HUES48 (cell line): ENCODE data around the gene SPEG.
A peak's percentile ranks its signal among the peaks of the same experiment; 100 is the strongest.

Source experiments
- H3K27ac ChIP-seq: one replicate; pipeline ENCODE4 v1.7.0; 2013; ENCODE audit warnings: low read depth, low read length, inconsistent platforms
- H3K27me3 ChIP-seq: 2 replicates; pipeline ENCODE4 v1.6.1; 2013; ENCODE audit warnings: mild to moderate bottlenecking, low read length; ENCODE audit not compliant: control insufficient read depth, insufficient read depth
- H3K36me3 ChIP-seq: 2 replicates; pipeline ENCODE4 v1.6.1; 2013; ENCODE audit warnings: low read length; ENCODE audit not compliant: control insufficient read depth, insufficient read depth
- H3K4me1 ChIP-seq: 2 replicates; pipeline ENCODE4 v1.6.1; 2013; ENCODE audit warnings: mild to moderate bottlenecking, low read length; ENCODE audit not compliant: control insufficient read depth, insufficient read depth
- H3K4me3 ChIP-seq: 2 replicates; pipeline ENCODE4 v1.5.1; 2013; ENCODE audit warnings: mild to moderate bottlenecking, low read depth, low read length
- H3K9ac ChIP-seq: 2 replicates; pipeline ENCODE4 v1.6.1; 2013; ENCODE audit warnings: mild to moderate bottlenecking, low read depth, low read length, moderate library complexity
- H3K9me3 ChIP-seq: 2 replicates; pipeline ENCODE4 v1.6.1; 2013; ENCODE audit warnings: low read length; ENCODE audit not compliant: control insufficient read depth, insufficient read depth

SPEG gene

DNA sequence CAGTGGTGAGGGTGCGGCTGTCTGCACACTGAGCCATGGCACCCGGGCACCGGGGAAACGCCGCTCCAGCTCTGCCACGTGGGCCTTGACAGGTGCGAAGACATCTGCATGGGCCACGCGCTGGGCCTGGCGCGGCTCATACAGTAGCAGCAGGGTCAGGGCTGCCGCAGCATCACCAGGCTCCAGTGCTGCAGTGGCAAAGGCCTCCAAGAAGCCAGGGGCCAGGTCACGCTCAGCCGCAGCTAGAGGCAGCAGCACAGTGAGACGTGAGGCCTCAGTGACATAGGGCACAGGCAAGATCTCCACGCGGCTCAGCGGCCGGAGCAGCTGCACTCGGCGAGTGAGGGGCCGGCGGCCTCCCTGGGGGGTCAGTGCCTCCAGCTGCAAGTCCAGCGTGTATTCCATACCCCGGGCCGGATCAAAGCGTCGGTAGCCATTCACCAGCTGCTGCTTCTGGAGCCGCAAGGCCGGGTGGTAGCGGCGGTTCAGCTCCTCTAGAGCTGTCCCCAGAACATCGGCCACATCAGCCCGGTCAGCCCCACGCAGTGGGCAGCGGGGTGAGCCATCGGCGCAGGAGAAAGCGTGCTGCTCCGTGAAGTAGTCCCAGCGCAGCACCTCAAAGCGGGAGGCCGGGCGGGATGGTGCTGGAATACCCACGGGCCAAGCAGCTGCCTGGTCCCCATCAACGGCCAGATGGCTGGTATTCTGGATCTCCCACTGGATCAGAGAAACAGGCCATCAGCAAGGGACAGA, 105.5 kb downstream of the SPEG start:
- Histone ChIP-seq H3K27me3 (peaks cover 9% of the 10 kb centered on the region), H3K4me3 (no peak overlapping the region), H3K9ac (no peak overlapping the region), H3K9me3 (no peaks in the 10 kb centered on the region), H3K27ac (no peak overlapping the region), H3K4me1 (peaks cover 33% of the 10 kb centered on the region), H3K36me3 (peaks cover 29% of the 10 kb centered on the region)

- Histone ChIP-seq H3K27ac (no peak overlapping the region), H3K27me3 (peaks cover 9% of the 10 kb centered on the region), H3K9me3 (no peaks in the 10 kb centered on the region), H3K9ac (no peak overlapping the region), H3K36me3 (peaks cover 29% of the 10 kb centered on the region), H3K4me3 (no peak overlapping the region), H3K4me1 (peaks cover 33% of the 10 kb centered on the region)
Observed at GRCh38 chr2:219540784-219541504, 106.3 kb downstream of the SPEG start.

DNA sequence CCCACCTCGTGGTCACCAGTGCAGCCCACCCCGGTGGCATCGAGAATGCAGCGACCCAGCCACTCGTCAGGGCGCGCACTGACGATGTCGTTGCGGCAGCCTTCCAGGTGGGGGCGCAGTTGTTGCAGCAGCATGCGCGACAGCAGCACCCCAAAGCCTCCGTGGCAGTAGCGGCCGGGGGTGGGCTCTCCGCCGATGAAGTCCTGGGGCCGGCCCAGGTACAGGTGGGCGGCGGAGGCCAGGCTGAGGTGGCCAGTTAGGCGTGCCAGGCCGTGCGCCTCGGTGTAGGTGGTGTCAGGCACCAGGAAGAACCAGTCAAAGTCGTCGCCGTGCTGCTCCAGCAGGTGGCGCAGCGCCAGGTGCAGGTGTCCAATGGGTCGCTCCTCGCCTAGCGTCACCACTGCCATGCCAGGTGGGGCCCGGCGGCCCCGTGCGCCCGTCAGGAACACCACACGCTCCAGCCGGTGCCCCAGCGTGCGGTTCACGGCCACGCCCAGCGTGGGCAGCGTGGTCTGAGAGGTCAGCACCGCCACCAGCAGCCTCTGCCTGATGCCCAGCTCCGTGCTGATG, 107.1 kb downstream of the SPEG start:
- H3K4me3 ChIP-seq, result peak overlapping the region; percentile 89
- H3K9ac ChIP-seq, result no peak overlapping the region
- no peaks in the 10 kb centered on the region for H3K9me3 ChIP-seq
- H3K36me3 ChIP-seq, result peaks cover 29% of the 10 kb centered on the region
- peaks cover 33% of the 10 kb centered on the region for H3K4me1 ChIP-seq
- H3K27ac ChIP-seq, result no peak overlapping the region
- H3K27me3 ChIP-seq, result peaks cover 9% of the 10 kb centered on the region

- Histone ChIP-seq H3K9ac (peak overlapping the region; percentile 71), H3K36me3 (peaks cover 34% of the 10 kb centered on the region), H3K4me1 (peaks cover 20% of the 10 kb centered on the region), H3K9me3 (no peaks in the 10 kb centered on the region), H3K27ac (peak overlapping the region; percentile 85), H3K4me3 (peak overlapping the region; percentile 89), H3K27me3 (peaks cover 9% of the 10 kb centered on the region)
Observed at GRCh38 chr2:219542931-219543595, 108.4 kb downstream of the SPEG start.

GRCh38 chr2:219543596-219544358, 109.1 kb downstream of the SPEG start, which contains the start of the genes CHPF and TMEM198:
Gene CHPF (minus strand): TSS chr2:219543809. CDS start chr2:219543538, 271 bp downstream.
Gene TMEM198 (plus strand): TSS chr2:219544028. CDS start chr2:219544728, 700 bp downstream.
- Histone ChIP-seq H3K27ac (peak within 1 kb of the TSS; percentile 85), H3K27me3 (peaks cover 9% of the 10 kb centered on the region), H3K9ac (peak within 1 kb of the TSS; percentile 71), H3K4me1 (peaks cover 14% of the 10 kb centered on the region), H3K9me3 (no peaks in the 10 kb centered on the region), H3K4me3 (peak within 1 kb of the TSS; percentile 89), H3K36me3 (peaks cover 33% of the 10 kb centered on the region)

- Histone ChIP-seq H3K9ac (peak overlapping the region; percentile 42; the same call in 1 of the 2 replicates), H3K36me3 (peaks cover 32% of the 10 kb centered on the region), H3K9me3 (no peaks in the 10 kb centered on the region), H3K27me3 (peaks cover 9% of the 10 kb centered on the region), H3K4me1 (peaks cover 11% of the 10 kb centered on the region; the same call in 1 of the 2 replicates), H3K27ac (no peak overlapping the region), H3K4me3 (peak overlapping the region; percentile 89)
Observed at GRCh38 chr2:219544567-219544966, 109.9 kb downstream of the SPEG start.

GRCh38 chr2:219545295-219545942, 110.8 kb downstream of the SPEG start:
- Histone ChIP-seq H3K9me3 (no peaks in the 10 kb centered on the region), H3K9ac (no peak overlapping the region), H3K27ac (no peak overlapping the region), H3K4me1 (peaks cover 11% of the 10 kb centered on the region; the same call in 1 of the 2 replicates), H3K4me3 (no peak overlapping the region), H3K36me3 (peaks cover 28% of the 10 kb centered on the region), H3K27me3 (peaks cover 10% of the 10 kb centered on the region)

DNA sequence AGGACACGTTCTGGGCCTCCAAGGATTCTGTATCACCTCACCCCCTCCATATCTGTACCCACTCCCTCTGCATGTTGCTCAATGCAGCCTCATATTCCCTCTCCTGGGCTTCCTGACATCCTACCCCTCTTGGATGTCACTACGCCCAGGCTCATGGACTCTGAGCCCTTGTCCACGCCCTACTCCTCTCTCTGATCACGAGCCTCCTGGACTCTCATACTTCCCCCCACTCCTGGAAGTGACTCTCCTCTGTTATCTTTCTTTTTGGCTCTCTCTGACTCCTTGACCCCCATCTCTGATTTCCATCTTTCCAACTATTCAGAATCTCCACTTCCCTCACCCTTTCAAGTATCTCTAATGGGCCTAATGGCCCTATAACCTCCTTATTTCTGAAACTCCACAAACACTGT, 111.3 kb downstream of the SPEG start:
- Histone ChIP-seq H3K36me3 (peaks cover 22% of the 10 kb centered on the region), H3K27me3 (peaks cover 13% of the 10 kb centered on the region), H3K4me1 (peaks cover 12% of the 10 kb centered on the region; the same call in 1 of the 2 replicates)

GRCh38 chr2:219547621-219548020, 113.0 kb downstream of the SPEG start:
- H3K36me3 ChIP-seq, result peaks cover 17% of the 10 kb centered on the region
- H3K4me1 ChIP-seq, result peaks cover 9% of the 10 kb centered on the region; the same call in 1 of the 2 replicates
- no peak overlapping the region for H3K27ac ChIP-seq
- H3K4me3 ChIP-seq, result no peak overlapping the region
- H3K27me3 ChIP-seq, result peaks cover 8% of the 10 kb centered on the region
- H3K9me3 ChIP-seq, result no peaks in the 10 kb centered on the region
- H3K9ac ChIP-seq, result no peak overlapping the region

More for the DNA sequence above, 111.3 kb downstream of the SPEG start:
- H3K9me3 ChIP-seq, result no peaks in the 10 kb centered on the region
- H3K4me3 ChIP-seq, result no peak overlapping the region
- H3K9ac ChIP-seq, result no peak overlapping the region
- H3K27ac ChIP-seq, result no peak overlapping the region
